ENCODE data around the gene SLC25A21. TPM values are rescaled to one million over a fixed set of nuclear protein-coding genes. Genes with fewer than 3 reads are reported as not detected.

The SLC25A21 gene
- total RNA-seq, 1 donor from 2014 or later, result not detected

- H3K9me3 Mint-ChIP-seq, result no peaks in the 10 kb centered on the region
- TF ChIP-seq, protein P1, sequence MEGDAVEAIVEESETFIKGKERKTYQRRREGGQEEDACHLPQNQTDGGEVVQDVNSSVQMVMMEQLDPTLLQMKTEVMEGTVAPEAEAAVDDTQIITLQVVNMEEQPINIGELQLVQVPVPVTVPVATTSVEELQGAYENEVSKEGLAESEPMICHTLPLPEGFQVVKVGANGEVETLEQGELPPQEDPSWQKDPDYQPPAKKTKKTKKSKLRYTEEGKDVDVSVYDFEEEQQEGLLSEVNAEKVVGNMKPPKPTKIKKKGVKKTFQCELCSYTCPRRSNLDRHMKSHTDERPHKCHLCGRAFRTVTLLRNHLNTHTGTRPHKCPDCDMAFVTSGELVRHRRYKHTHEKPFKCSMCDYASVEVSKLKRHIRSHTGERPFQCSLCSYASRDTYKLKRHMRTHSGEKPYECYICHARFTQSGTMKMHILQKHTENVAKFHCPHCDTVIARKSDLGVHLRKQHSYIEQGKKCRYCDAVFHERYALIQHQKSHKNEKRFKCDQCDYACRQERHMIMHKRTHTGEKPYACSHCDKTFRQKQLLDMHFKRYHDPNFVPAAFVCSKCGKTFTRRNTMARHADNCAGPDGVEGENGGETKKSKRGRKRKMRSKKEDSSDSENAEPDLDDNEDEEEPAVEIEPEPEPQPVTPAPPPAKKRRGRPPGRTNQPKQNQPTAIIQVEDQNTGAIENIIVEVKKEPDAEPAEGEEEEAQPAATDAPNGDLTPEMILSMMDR (IDR thresholded peaks at IDR 0.05), result no peak
- no peaks in the 10 kb centered on the region for H3K27me3 Mint-ChIP-seq
- H3K4me3 Mint-ChIP-seq, result no peak overlapping the region
- POLR2A ChIA-PET, result no interaction called here
- no peak for DNase-seq
- intact Hi-C loops (cut with micrococcal nuclease), result no loop called here
- H3K4me1 Mint-ChIP-seq, result no peaks in the 10 kb centered on the region
- no peak overlapping the region for H3K27ac Mint-ChIP-seq
- no peaks in the 10 kb centered on the region for H3K36me3 Mint-ChIP-seq (ENCODE audit: low read depth)
- CTCF ChIA-PET, result no interaction called here
- ATAC-seq (ENCODE audit: low read depth), result no peak
Observed at GRCh38 chr14:36768638-36769337, 403.6 kb downstream of the SLC25A21 start.

GRCh38 chr14:36767603-36768281 lies 404.7 kb downstream of the SLC25A21 start:
- no peak overlapping the region for H3K4me3 Mint-ChIP-seq
- no peaks in the 10 kb centered on the region for H3K36me3 Mint-ChIP-seq (ENCODE audit: low read depth)
- ATAC-seq (ENCODE audit: low read depth) (no peak), DNase-seq (no peak)
- H3K4me1 Mint-ChIP-seq, result no peaks in the 10 kb centered on the region
- H3K27ac Mint-ChIP-seq, result no peak overlapping the region
- no peaks in the 10 kb centered on the region for H3K27me3 Mint-ChIP-seq
- intact Hi-C loops (cut with micrococcal nuclease), result no loop called here
- no peaks in the 10 kb centered on the region for H3K9me3 Mint-ChIP-seq
- TF ChIP-seq, protein P1 (IDR thresholded peaks at IDR 0.05), result no peak
- CTCF ChIA-PET, result no interaction called here
- POLR2A ChIA-PET, result no interaction called here

DNA sequence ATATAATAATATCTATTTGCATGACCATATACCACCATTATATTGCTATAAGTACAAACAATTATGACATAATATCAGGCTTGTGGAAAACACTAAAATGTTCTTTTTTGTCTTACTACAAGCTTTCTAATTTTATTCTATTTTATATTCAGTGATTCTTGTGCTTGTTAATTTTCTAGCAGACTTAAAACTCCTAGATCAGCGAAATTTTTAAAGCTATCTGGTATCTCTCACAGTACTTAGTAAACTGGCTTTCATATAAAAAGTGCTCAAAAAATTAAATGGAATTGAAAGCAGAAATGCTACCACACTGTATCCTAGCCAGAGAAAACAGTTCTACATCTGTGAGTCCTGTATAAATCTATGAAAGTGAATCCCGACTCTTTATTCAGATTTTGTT lies 405.4 kb downstream of the SLC25A21 start:
- H3K9me3 Mint-ChIP-seq, result no peaks in the 10 kb centered on the region
- no peak overlapping the region for H3K27ac Mint-ChIP-seq
- no peaks in the 10 kb centered on the region for H3K36me3 Mint-ChIP-seq (ENCODE audit: low read depth)
- peaks cover 2% of the 10 kb centered on the region for H3K27me3 Mint-ChIP-seq
- no peak for ATAC-seq (ENCODE audit: low read depth)
- CTCF ChIA-PET, result no interaction called here
- no peak overlapping the region for H3K4me3 Mint-ChIP-seq
- intact Hi-C loops (cut with micrococcal nuclease), result no loop called here
- H3K4me1 Mint-ChIP-seq, result no peaks in the 10 kb centered on the region
- no peak for DNase-seq
- POLR2A ChIA-PET, result no interaction called here
- TF ChIP-seq, protein P1 (IDR thresholded peaks at IDR 0.05), result no peak

- peaks cover 2% of the 10 kb centered on the region for H3K27me3 Mint-ChIP-seq
- H3K4me3 Mint-ChIP-seq, result no peak overlapping the region
- no peak overlapping the region for H3K27ac Mint-ChIP-seq
- POLR2A ChIA-PET, result no interaction called here
- intact Hi-C loops (cut with micrococcal nuclease), result no loop called here
- ATAC-seq (ENCODE audit: low read depth), result no peak
- H3K36me3 Mint-ChIP-seq (ENCODE audit: low read depth), result no peaks in the 10 kb centered on the region
- H3K9me3 Mint-ChIP-seq, result peaks cover 9% of the 10 kb centered on the region
- CTCF ChIA-PET, result no interaction called here
- H3K4me1 Mint-ChIP-seq, result no peaks in the 10 kb centered on the region
- no peak for DNase-seq
- TF ChIP-seq, protein P1 (IDR thresholded peaks at IDR 0.05), result no peak
Observed at GRCh38 chr14:36757734-36758601, 414.4 kb downstream of the SLC25A21 start.

- no peak for ATAC-seq (ENCODE audit: low read depth)
- ChIA-PET POLR2A (no interaction called here), CTCF (no interaction called here)
- TF ChIP-seq, protein P1 (IDR thresholded peaks at IDR 0.05), result no peak
- no peaks in the 10 kb centered on the region for H3K27me3 Mint-ChIP-seq
- peaks cover 12% of the 10 kb centered on the region for H3K9me3 Mint-ChIP-seq
- intact Hi-C loops (cut with micrococcal nuclease), result no loop called here
- no peaks in the 10 kb centered on the region for H3K4me1 Mint-ChIP-seq
- no peak for DNase-seq
- no peak overlapping the region for H3K27ac Mint-ChIP-seq
- H3K36me3 Mint-ChIP-seq (ENCODE audit: low read depth), result no peaks in the 10 kb centered on the region
- H3K4me3 Mint-ChIP-seq, result no peak overlapping the region
Observed at GRCh38 chr14:36756226-36756625, 416.2 kb downstream of the SLC25A21 start.

Data from activated B cell treated with CpG ODN at 0.5 μM for 24 hours (primary cell).